Stimulated activated CD4-positive, alpha-beta T cell treated with anti-CD3 and anti-CD28 coated beads, Interleukin-1b, Interleukin-23, amount 100 ng/mL, for 4 hours (primary cell): Measurements from ENCODE around the gene SLC22A25.
"Not testable (repeated sequence)": the region's sequence is repeated elsewhere in the genome, so short reads cannot be mapped to it uniquely, and the experiment has no call there.

Experiments used
- DNase-seq, 2 donors: peaks; one replicate each; pipeline ENCODE4 v3.0.0-alpha.2; 2020; ENCODE audit warnings: low read depth in 2 of 2

SLC22A25 gene

DNA sequence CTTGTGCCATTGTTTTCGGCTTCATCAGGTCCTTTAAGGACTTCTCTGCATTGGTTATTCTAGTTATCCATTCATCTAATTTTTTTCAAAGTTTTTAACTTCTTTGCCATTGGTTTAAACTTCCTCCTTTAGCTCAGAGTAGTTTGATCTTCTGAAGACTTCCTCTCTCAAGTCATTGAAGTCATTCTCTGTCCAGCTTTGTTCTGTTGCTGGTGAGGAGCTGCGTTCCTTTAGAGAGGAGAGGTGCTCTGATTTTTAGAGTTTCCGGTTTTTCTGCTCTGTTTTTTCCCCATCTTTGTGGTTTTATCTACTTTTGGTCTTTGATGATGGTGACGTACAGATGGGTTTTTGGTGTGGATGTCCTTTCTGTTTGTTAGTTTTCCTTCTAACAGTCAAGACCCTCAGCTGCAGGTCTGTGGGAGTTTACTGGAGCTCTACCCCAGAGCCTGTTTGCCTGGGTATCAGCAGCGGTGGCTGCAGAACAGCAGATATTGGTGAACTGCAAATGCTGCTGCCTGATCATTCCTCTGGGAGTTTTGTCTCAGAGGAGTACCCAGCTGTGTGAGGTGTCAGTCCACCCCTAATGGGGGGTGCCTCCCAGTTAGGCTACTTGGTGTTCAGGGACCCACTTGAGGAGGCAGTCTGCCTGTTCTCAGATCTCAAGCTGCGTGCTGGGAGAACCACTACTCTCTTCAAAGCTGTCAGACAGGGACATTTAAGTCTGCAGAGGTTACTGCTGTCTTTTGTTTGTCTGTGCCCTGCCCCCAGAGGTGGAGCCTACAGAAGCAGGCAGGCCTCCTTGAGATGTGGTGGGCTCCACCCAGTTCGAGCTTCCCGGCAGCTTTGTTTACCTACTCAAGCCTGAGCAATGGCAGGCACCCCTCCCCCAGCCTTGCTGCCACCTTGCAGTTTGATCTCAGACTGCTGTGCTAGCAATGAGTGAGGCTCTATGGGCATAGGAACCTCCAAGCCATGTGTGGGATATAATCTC lies 7.6 kb downstream of the SLC22A25 start:
- DNase-seq: not testable (repeated sequence)

DNA sequence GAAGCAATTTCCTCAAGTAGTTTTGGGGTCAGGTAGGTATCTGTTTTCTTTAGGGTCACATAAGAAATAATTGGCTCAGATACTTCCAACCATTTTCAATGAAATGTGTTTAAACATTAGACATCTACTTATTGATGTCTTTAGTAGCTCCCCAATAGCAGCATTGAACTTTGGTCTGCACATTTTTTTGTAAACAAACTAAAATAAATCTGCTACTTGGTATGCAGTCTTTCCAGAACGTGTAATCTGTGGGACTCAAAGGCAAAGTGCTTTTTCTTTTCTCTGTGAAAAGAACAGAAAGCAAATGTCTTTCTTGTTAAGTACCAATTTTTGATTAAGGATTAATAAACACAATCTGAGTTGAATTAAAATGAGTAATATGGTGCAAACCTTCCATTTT lies 13.6 kb downstream of the SLC22A25 start:
- DNase-seq: no peak

DNA sequence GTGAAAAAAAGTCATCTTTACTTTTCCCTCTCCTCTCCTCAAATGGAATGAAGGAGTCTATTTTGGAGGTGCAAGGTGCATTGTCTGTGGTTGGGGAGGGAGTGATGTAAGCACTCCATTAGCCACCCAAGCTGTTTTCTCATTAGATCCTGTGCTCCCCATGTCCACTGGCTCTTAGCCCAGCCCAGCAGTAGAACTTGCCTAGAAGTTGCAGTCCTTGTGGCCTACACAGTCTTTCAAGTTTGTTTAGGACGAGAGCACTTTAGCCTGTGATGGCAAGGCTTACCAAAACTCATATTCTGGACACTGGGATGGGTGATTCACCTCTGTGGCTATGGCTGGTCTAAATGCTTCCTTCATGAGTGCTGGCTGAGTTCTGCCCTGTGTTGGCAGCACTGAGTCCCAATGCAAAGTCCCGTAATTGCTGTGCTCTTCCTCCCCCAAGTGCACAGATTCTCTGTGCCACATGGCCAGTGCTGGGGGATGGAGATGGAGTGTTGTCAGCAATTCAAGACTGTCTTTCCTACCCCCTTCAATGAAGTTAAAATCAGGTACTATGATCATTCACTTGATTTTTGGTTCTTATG lies 15.8 kb downstream of the SLC22A25 start:
- no peak for DNase-seq

DNA sequence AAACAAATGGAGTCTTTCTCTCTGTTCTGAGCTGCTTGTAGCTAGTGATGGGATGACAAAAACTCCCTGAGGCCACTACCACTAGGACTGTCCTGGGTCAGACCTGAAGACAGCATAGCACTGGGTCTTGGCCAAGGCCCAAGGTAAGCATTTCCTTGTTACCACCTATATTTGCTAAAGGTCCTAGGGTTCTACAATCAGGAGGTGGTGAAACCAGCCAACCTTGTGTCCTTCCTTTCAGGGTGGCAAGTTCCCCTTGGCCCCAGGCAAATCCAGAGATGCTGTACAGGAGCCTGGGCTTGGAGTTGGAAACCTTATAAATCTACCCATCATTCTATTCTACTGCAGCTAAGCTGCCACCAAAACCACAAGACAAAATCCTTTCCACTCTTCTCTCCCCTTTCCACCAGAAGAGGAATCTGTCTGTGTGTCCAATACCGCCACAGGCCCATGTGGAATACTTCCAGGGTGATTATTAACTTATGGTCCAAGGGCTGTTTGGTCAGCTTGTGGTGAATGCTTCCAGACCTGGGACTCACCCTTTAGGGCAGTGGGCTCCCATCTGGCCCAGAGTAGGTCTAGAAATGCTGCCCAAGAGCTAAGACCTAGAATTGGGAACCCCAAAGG lies 16.8 kb downstream of the SLC22A25 start:
- DNase-seq: no peak

DNA sequence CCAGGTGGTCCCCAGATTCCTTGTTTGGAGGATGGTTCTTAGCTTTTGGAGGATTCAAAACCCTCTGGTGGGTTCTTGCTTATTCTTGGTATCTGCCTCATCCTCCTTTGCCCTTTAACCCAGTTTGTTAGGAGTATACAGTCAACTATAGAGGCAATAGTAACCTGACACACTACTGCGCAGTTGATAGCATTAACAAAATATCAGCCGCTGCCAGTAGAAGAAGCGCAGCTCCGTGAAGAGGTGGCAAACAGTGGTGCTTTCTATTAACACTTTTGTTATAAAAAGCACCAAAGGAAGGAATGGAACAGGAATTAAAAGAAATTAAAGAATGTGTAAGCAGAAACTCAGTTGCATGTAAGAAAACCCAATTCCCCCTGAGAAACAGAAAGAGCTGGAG lies 29.3 kb downstream of the SLC22A25 start:
- DNase-seq: no peak

DNA sequence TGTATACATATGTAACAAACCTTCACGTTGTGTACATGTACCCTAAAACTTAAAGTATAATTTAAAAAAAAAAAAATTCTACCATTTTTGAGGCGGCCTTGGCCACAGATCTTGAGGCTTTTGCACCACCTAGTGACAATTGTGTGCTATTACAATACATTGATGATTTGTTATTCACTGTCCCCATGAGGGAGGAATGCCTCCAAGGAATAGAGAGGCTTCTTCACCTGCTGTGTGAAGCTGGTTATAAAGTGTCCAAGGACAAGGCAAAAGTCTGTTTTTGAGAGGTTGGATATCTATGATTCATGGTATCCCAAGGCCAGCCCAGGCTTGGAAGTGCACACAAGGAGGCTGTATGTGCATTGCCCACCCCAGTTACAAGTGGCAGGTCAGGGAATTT lies 30.7 kb downstream of the SLC22A25 start:
- DNase-seq: no peak

DNA sequence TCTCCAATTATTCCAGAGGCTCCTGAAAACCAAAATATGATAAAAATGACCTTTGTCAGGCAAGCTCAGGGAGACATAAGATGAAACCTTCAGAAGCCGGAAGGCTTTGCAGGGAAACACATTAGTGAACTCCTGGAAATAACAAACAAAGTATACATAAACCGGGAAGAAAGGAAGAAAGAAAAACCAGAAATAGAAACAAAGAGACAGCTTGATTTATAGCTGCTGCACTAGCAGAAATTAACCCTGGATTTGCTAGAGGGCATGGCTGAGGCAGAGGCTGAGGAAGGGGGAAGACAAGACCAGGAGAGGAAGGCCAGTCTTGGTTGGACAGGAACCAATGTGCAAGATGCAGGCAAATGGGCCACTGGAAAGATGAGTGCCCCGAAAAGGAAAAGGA lies 33.3 kb downstream of the SLC22A25 start:
- DNase-seq: no peak
